GM10248 (cell line): Measurements from ENCODE around the gene DIAPH2.

Experiments
- CTCF ChIA-PET: fragments of 300-600 bp; sonication (Branson Sonifier 250); formaldehyde crosslinking; extraction: SDS; loops from one replicate; lab custom pipeline; 2021; ENCODE audit warnings: antibody characterized with exemption; lab: Yijun Ruan, JAX
- POLR2A ChIA-PET: fragments of 350-650 bp; sonication (Branson Sonifier 250); formaldehyde crosslinking; extraction: SDS; loops from one replicate; lab custom pipeline; 2020; ENCODE audit warnings: antibody characterized with exemption; lab: Yijun Ruan, JAX
- DNase-seq: peaks from one replicate; pipeline ENCODE4 v3.0.0; 2012; ENCODE audit errors: extremely low spot score
- TF ChIP-seq, protein P1 (sequence below): IDR thresholded peaks from 2 replicates; pipeline ENCODE4 v1.5.1; 2012; ENCODE audit warnings: mild to moderate bottlenecking, low read depth; ENCODE audit errors: extremely low read depth, missing control alignments, control extremely low read depth

DIAPH2 gene

DNA sequence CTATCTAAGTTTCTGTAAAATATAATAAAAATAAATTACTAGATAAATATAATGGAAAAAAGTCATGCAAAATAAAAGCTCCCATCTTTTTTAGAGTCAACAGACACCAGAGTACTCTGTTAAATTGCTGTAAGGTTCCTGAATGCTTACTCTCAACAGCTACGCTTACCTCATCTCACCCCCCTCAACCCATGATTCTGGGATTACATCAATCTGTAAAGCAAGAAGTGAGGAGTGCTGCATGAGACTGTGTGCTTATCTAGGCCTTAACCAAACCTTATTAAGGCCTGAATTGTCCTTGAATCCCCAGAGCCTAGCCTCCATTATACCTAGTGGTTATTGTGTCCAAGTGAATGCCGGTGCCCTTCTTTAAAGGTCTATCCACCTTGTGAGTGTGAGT lies 934.9 kb downstream of the DIAPH2 start:
- DNase-seq, result no peak
- TF ChIP-seq, protein P1, sequence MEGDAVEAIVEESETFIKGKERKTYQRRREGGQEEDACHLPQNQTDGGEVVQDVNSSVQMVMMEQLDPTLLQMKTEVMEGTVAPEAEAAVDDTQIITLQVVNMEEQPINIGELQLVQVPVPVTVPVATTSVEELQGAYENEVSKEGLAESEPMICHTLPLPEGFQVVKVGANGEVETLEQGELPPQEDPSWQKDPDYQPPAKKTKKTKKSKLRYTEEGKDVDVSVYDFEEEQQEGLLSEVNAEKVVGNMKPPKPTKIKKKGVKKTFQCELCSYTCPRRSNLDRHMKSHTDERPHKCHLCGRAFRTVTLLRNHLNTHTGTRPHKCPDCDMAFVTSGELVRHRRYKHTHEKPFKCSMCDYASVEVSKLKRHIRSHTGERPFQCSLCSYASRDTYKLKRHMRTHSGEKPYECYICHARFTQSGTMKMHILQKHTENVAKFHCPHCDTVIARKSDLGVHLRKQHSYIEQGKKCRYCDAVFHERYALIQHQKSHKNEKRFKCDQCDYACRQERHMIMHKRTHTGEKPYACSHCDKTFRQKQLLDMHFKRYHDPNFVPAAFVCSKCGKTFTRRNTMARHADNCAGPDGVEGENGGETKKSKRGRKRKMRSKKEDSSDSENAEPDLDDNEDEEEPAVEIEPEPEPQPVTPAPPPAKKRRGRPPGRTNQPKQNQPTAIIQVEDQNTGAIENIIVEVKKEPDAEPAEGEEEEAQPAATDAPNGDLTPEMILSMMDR, result no peak
- ChIA-PET POLR2A (no interaction called here), CTCF (no interaction called here)

DNA sequence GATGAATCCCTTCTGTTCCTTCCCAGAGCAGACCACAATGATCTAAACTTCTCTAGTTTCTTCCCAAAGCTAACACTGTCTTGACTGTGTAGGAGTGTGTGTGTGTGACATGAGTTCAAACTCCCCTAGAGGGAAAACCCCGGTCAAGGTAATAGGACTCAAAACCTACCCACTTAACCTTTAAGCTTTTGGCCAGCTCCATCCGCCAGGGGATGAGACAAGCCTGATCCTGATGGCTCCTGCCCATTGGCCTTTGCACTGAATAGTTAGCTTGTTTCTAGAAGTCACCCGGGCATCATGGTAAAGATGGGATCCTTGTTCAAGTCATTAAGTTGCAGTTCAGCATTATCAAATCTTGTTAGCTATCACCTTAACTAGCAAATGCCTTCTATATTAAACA lies 937.5 kb downstream of the DIAPH2 start:
- POLR2A ChIA-PET, result no interaction called here
- DNase-seq, result no peak

DNA sequence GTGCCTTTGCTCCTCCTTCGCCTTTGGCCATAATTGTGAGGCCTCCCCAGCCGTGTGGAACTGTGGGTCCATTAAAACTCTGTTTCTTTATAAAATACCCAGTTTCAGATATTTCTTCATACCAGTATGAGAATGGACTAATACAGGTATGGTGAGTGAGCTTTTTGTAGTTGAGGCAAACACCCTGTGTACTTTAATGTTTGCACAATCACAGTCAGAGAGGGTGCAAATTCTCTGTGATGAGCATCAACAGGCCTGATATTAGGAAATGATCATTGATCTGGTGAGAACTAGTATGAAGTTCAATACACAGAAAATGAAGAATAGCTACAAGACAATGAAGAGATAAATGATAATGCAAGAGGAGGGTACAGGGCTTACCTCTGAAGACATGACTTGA lies 943.7 kb downstream of the DIAPH2 start:
- ChIA-PET POLR2A (no interaction called here), CTCF (no interaction called here)
- no peak for DNase-seq
- TF ChIP-seq, protein P1, result no peak

More for the DNA sequence above, 937.5 kb downstream of the DIAPH2 start:
- CTCF ChIA-PET, result interaction anchor here (0.8 kb wide), 1 partner anchor 64 kb away, joined by 3 read pairs; no protein-coding TSS in a partner anchor
- TF ChIP-seq, protein P1, result no peak

DNA sequence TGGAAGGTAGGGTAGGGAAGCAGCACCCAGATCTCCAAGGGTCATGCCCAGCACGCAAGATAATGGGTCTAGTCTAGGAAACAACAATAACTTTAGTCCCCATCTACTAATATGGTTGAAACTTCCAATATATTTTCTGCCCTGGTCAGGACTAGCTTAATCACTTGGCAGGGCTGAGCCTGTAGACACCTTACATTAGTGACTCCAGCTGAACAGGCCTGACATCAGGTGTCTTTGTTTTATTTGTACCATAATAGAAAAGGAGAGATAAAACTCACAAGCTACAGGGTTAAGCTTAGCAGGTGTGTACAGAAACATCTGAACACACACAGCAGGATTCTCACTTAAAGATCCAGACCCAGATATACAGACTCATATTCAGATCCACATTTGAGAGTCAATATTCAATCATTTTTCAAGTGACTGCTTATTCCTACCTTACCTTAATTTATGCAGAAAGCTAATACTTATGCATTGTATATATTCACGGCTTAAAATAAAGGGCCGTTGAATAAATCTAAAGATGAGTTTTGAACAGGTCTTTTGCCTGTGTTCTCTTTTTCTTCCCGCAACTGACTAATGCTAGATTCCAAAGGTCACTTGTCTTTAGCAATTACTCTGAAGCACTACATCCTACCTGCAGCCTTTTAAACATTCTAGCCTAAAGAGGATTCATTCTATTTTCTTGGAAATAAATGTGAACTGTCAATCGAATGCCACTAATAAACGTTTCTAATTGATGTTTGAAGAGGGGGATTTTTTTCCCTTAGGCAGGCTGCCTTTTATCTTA lies 944.4 kb downstream of the DIAPH2 start:
- TF ChIP-seq, protein P1, result no peak
- POLR2A ChIA-PET, result no interaction called here
- CTCF ChIA-PET, result no interaction called here
- DNase-seq, result no peak

DNA sequence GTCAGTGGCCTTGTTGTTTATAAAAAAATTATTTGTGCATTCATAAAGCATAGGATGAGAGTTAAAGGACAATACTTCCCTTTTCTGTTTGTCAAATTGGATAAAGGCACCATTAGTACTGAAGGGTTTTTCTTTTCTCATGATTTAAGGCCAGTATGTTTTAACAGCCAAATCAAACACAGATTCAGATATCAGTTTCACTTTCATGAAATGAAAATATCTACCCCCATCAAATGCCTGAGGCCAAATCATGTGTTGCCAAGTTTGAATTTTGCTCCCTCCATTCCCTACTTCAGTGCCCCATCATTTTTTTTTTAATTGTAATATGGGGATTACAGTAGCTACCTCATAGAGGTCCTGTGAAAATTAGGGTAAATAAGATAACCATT lies 944.9 kb downstream of the DIAPH2 start:
- CTCF ChIA-PET, result no interaction called here
- TF ChIP-seq, protein P1, result no peak
- DNase-seq, result no peak
- POLR2A ChIA-PET, result no interaction called here

DNA sequence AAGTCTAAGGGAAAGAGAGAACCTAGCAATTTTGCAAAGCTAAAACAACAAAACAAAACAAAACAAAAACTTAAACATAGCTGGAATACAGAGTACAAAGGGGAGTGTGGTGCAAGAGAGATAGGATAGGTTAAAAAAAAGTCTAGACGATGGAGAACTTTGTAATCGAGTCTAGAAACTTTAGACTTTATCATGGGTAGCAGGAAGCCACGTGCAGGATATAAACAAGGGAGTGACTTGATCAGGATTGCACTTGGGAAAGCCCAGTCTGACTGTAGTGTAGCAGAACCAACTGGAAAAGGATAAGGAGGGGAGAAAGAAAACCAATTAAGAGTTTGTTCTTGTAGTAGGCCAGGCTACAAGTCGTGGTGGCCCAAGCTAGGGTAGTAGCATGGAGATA lies 949.2 kb downstream of the DIAPH2 start:
- TF ChIP-seq, protein P1, result no peak
- POLR2A ChIA-PET, result no interaction called here
- CTCF ChIA-PET, result no interaction called here
- no peak for DNase-seq
